ENCODE results near the gene TNXB.

- TF ChIP-seq EZH2phosphoT487 (IDR thresholded peaks at IDR 0.05; ENCODE audit: low read depth), result no peak
- TF ChIP-seq CTCF (IDR thresholded peaks at IDR 0.05; ENCODE audit: low read depth, low read length), result no peak
Observed at GRCh38 chr6:32153564-32154513, 44.7 kb upstream of the TNXB start, which contains the start of gene PPT2.

Data from OCI-LY3 (cell line).